CD4-positive, alpha-beta T cell (primary cell): ENCODE data around the gene TP53I11. TPM values are rescaled to one million over a fixed set of nuclear protein-coding genes. Genes with fewer than 3 reads are reported as not detected.

Source experiments
- ATAC-seq: fragments of 200-7000 bp; cut with Tn5 transposase; one replicate; pipeline ENCODE4 v1.10.0; 2022; ENCODE audit warnings: mild to moderate bottlenecking; ENCODE audit not compliant: poor library complexity
- CTCF ChIA-PET: fragments of 350-600 bp; sonication (Branson Sonifier 250); formaldehyde crosslinking; loops from one replicate; lab custom pipeline; 2021; ENCODE audit warnings: antibody characterized with exemption, inconsistent platforms; lab: Charles Lee
- POLR2A ChIA-PET: fragments of 350-600 bp; sonication (Branson Sonifier 250); formaldehyde crosslinking; loops from one replicate; lab custom pipeline; 2021; ENCODE audit warnings: antibody characterized with exemption, inconsistent platforms; lab: Charles Lee
- DNase-seq, 14 experiments: peaks; one replicate each; pipeline ENCODE4 v3.0.0-alpha.2; 2013 to 2020; ENCODE audit warnings: mixed read lengths in 2 of 14
- H3K27ac ChIP-seq, 2 donors: one replicate each; pipeline versions ENCODE4 v1.5.1 to v1.7.0; 2013; ENCODE audit warnings: low read length in 2 of 2, low read depth in 1 of 2, mild to moderate bottlenecking in 1 of 2
- H3K27me3 ChIP-seq, 2 experiments: 1 replicate in 1 of 2; 2 replicates in 1 of 2; pipeline versions ENCODE4 v1.6.1 to v1.7.0; 2013; ENCODE audit warnings: low read length in 2 of 2, control low read depth in 1 of 2, mild to moderate bottlenecking in 1 of 2, moderate library complexity in 1 of 2; ENCODE audit not compliant: insufficient read depth in 2 of 2, control insufficient read depth in 1 of 2
- H3K36me3 ChIP-seq: one replicate; pipeline ENCODE4 v1.6.1; 2013; ENCODE audit warnings: low read length, control low read depth; ENCODE audit not compliant: insufficient read depth
- H3K4me1 ChIP-seq: one replicate; pipeline ENCODE4 v1.6.1; 2013; ENCODE audit warnings: low read length, control low read depth; ENCODE audit not compliant: insufficient read depth
- H3K4me3 ChIP-seq: one replicate; pipeline ENCODE4 v1.5.1; 2013; ENCODE audit warnings: mild to moderate bottlenecking, low read length, moderate library complexity
- H3K9me3 ChIP-seq, 2 experiments: 1 replicate in 1 of 2; 2 replicates in 1 of 2; pipeline versions ENCODE4 v1.6.1 to v1.7.0; 2013; ENCODE audit warnings: low read length in 2 of 2, mild to moderate bottlenecking in 2 of 2, control low read depth in 1 of 2, moderate library complexity in 1 of 2; ENCODE audit not compliant: control insufficient read depth in 1 of 2, insufficient read depth in 1 of 2
- H3K27ac Mint-ChIP-seq: one replicate; pipeline ENCODE4 v1.8.0; 2020; ENCODE audit warnings: mixed read lengths
- H3K27me3 Mint-ChIP-seq: one replicate; pipeline ENCODE4 v1.8.0; 2021; ENCODE audit warnings: mixed read lengths
- H3K36me3 Mint-ChIP-seq: one replicate; pipeline ENCODE4 v1.8.0; 2021; ENCODE audit warnings: low read depth, mixed read lengths
- H3K4me1 Mint-ChIP-seq: one replicate; pipeline ENCODE4 v1.8.0; 2021; ENCODE audit warnings: low read depth, mixed read lengths
- H3K4me3 Mint-ChIP-seq: one replicate; pipeline ENCODE4 v1.8.0; 2020; ENCODE audit warnings: mild to moderate bottlenecking, mixed read lengths
- H3K9me3 Mint-ChIP-seq: one replicate; pipeline ENCODE4 v1.8.0; 2020; ENCODE audit warnings: mixed read lengths
- CTCF ChIP-seq: fragments of 200-600 bp; IDR thresholded peaks from one replicate; pipeline ENCODE4 v1.8.0; 2022; ENCODE audit warnings: antibody characterized with exemption, mild to moderate bottlenecking
- intact Hi-C, 2 experiments: fragments of 100-400 bp; cut with DNase I in 1 of 2; cut with micrococcal nuclease in 1 of 2; formaldehyde crosslinking; loops; one replicate each; pipeline versions ENCODE4 v1.15.1 to v1.9.0; 2023 to 2025; cut with DNase I, micrococcal nuclease
- total RNA-seq, 174 experiments: library from RNA in 2 of 174; stranded (reverse) in 2 of 174; gene quantifications; one replicate each; pipeline ENCODE4 v1.2.3 and lab custom pipeline; 2021 to 2026

The TP53I11 gene
- total RNA-seq, 2 experiments from 2014 or later: 3.5 to 4.6 TPM

- Histone ChIP-seq H3K27me3 (no peaks in the 10 kb centered on the region), H3K4me3 (no peak overlapping the region), H3K36me3 (no peaks in the 10 kb centered on the region), H3K27ac (no peak overlapping the region), H3K4me1 (peaks cover 26% of the 10 kb centered on the region), H3K9me3 (no peaks in the 10 kb centered on the region)
- no peaks in the 10 kb centered on the region for H3K9me3 Mint-ChIP-seq
- no peaks in the 10 kb centered on the region for H3K36me3 Mint-ChIP-seq
- POLR2A ChIA-PET: no interaction called here
- no peak overlapping the region for H3K27ac Mint-ChIP-seq
- H3K4me3 Mint-ChIP-seq: peak overlapping the region; percentile 87
- H3K4me1 Mint-ChIP-seq: peaks cover 5% of the 10 kb centered on the region
- ATAC-seq (no peak), DNase-seq (no peak)
- no peak for TF ChIP-seq CTCF
- intact Hi-C loops: no loop called here
- CTCF ChIA-PET: no interaction called here
- no peaks in the 10 kb centered on the region for H3K27me3 Mint-ChIP-seq
Measured at GRCh38 chr11:44952500-44953260, 2.0 kb upstream of the TP53I11 start.

- Mint-ChIP-seq H3K9me3 (no peaks in the 10 kb centered on the region), H3K27ac (no peak overlapping the region), H3K4me1 (peaks cover 5% of the 10 kb centered on the region), H3K27me3 (no peaks in the 10 kb centered on the region), H3K4me3 (peak overlapping the region; percentile 87), H3K36me3 (no peaks in the 10 kb centered on the region)
- Histone ChIP-seq H3K27ac (no peak overlapping the region), H3K4me3 (no peak overlapping the region), H3K36me3 (no peaks in the 10 kb centered on the region), H3K4me1 (peaks cover 26% of the 10 kb centered on the region), H3K27me3 (no peaks in the 10 kb centered on the region), H3K9me3 (no peaks in the 10 kb centered on the region)
- TF ChIP-seq CTCF: no peak
- no peak for DNase-seq
- intact Hi-C loops: no loop called here
- POLR2A ChIA-PET: no interaction called here
- CTCF ChIA-PET: no interaction called here
- no peak for ATAC-seq
Measured at GRCh38 chr11:44952082-44952481, 1.4 kb upstream of the TP53I11 start.

- Histone ChIP-seq H3K36me3 (no peaks in the 10 kb centered on the region), H3K27ac (no peak overlapping the region), H3K4me1 (peaks cover 26% of the 10 kb centered on the region), H3K27me3 (no peaks in the 10 kb centered on the region), H3K4me3 (peak overlapping the region; percentile 71), H3K9me3 (no peaks in the 10 kb centered on the region)
- peaks cover 5% of the 10 kb centered on the region for H3K4me1 Mint-ChIP-seq
- H3K4me3 Mint-ChIP-seq: peak overlapping the region; percentile 73
- ChIA-PET POLR2A (interaction anchor here (0.6 to 1.4 kb wide), 3 partner anchors 129 to 152 kb away, joined by 3 to 4 read pairs (median 3); no protein-coding TSS in a partner anchor), CTCF (no interaction called here)
- intact Hi-C loops: no loop called here
- H3K36me3 Mint-ChIP-seq: no peaks in the 10 kb centered on the region
- no peak for TF ChIP-seq CTCF
- no peak for ATAC-seq
- H3K9me3 Mint-ChIP-seq: no peaks in the 10 kb centered on the region
- H3K27me3 Mint-ChIP-seq: no peaks in the 10 kb centered on the region
- peak in 5 of 14 experiments; percentile 30 to 49 (median 47) for DNase-seq
- no peak overlapping the region for H3K27ac Mint-ChIP-seq
Measured at GRCh38 chr11:44950031-44950624, 555 bp downstream of the TP53I11 start.
